Liver (tissue), 3 donors: ENCODE measurements around the gene BTBD9.

Experiments used
- ATF3 ChIP-seq: IDR thresholded peaks from 2 replicates; pipeline ENCODE4 v1.6.1; 2016; ENCODE audit warnings: antibody characterized with exemption
- CTCF ChIP-seq: fragments of 150-350 bp; IDR thresholded peaks from 2 replicates; pipeline ENCODE4 v1.5.1; 2017; ENCODE audit warnings: improper control_type of control experiment, low read depth, low read length; ENCODE audit not compliant: missing input control
- EGR1 ChIP-seq, 2 donors: IDR thresholded peaks; 2 replicates each; pipeline ENCODE4 v1.6.1; 2016 to 2018; ENCODE audit warnings: antibody characterized with exemption in 2 of 2, low read depth in 2 of 2
- FOXA1 ChIP-seq: IDR thresholded peaks from 2 replicates; pipeline ENCODE4 v1.6.1; 2016; ENCODE audit warnings: antibody characterized with exemption
- MAX ChIP-seq: IDR thresholded peaks from 2 replicates; pipeline ENCODE4 v1.6.1; 2016; ENCODE audit warnings: antibody characterized with exemption
- RAD21 ChIP-seq, 2 donors: IDR thresholded peaks; 2 replicates each; pipeline ENCODE4 v1.6.1; 2016; ENCODE audit warnings: antibody characterized with exemption in 2 of 2, mild to moderate bottlenecking in 2 of 2
- REST ChIP-seq: IDR thresholded peaks from 2 replicates; pipeline ENCODE4 v1.6.1; 2016; ENCODE audit warnings: antibody characterized with exemption, mild to moderate bottlenecking
- SP1 ChIP-seq: IDR thresholded peaks from 2 replicates; pipeline ENCODE4 v1.6.1; 2018; ENCODE audit warnings: antibody characterized with exemption, mild to moderate bottlenecking
- TAF1 ChIP-seq: conservative IDR thresholded peaks from 2 replicates; pipeline ENCODE4 v1.6.1; 2016; ENCODE audit warnings: antibody characterized with exemption, mild to moderate bottlenecking
- YY1 ChIP-seq: IDR thresholded peaks from 2 replicates; pipeline ENCODE4 v1.6.1; 2016; ENCODE audit warnings: antibody characterized with exemption, mild to moderate bottlenecking
- donor health status: healthy.
- donor health status: healthy.

- no peak for TF ChIP-seq CTCF
- no peak for TF ChIP-seq EGR1 (IDR thresholded peaks at IDR 0.05; ENCODE audit: low read depth in 2 of 2)
- no peak for TF ChIP-seq RAD21 (IDR thresholded peaks at IDR 0.05)
- no peak for TF ChIP-seq FOXA1
- TF ChIP-seq SP1, result no peak
- no peak for TF ChIP-seq ATF3
- no peak for TF ChIP-seq REST
- no peak for TF ChIP-seq MAX
- TF ChIP-seq YY1, result no peak
- no peak for TF ChIP-seq TAF1
These were observed 289.5 kb downstream of the BTBD9 start for GRCh38 chr6:38350220-38350619.
